H1 (cell line): ENCODE data around the gene OPCML. TPM values are rescaled to one million over a fixed set of nuclear protein-coding genes. Genes with fewer than 3 reads are reported as not detected.

Source experiments
- CTCF ChIA-PET: fragments of 300-600 bp; sonication (Branson Sonifier 250); formaldehyde crosslinking; loops from one replicate; lab custom pipeline; 2021; ENCODE audit not compliant: partially characterized antibody; lab: Charles Lee
- POLR2A ChIA-PET: fragments of 300-600 bp; sonication (Branson Sonifier 250); formaldehyde crosslinking; loops from one replicate; lab custom pipeline; 2021; ENCODE audit warnings: inconsistent platforms; ENCODE audit not compliant: partially characterized antibody; lab: Charles Lee
- DNase-seq, 2 experiments: peaks; one replicate each; pipeline versions ENCODE4 v3.0.0 to v3.0.0-alpha.2; 2010 to 2022; ENCODE audit warnings: low spot score in 2 of 2, low read depth in 1 of 2, mixed read lengths in 1 of 2
- FAIRE-seq: peaks from 2 replicates; lab custom pipeline; 2011; peaks lifted over from hg19 to GRCh38; lab: Jason Lieb, UNC
- H2AFZ ChIP-seq: 2 replicates; pipeline ENCODE4 v1.8.1; 2012; ENCODE audit warnings: low read length, inconsistent platforms
- H2AK5ac ChIP-seq: 2 replicates; pipeline ENCODE4 v1.6.1; 2013; ENCODE audit warnings: low read depth, low read length
- H2BK120ac ChIP-seq: replicated peaks from 2 replicates; pipeline ENCODE3; 2013; ENCODE audit warnings: low read depth, low read length, inconsistent platforms
- H2BK12ac ChIP-seq: 2 replicates; pipeline ENCODE4 v1.6.1; 2013; ENCODE audit warnings: low read depth, low read length
- H2BK15ac ChIP-seq: 2 replicates; pipeline ENCODE4 v1.6.1; 2013; ENCODE audit warnings: low read length
- H2BK20ac ChIP-seq: 2 replicates; pipeline ENCODE4 v1.6.1; 2013; ENCODE audit warnings: low read length
- H2BK5ac ChIP-seq: 2 replicates; pipeline ENCODE4 v1.6.1; 2013; ENCODE audit warnings: low read depth, low read length
- H3K14ac ChIP-seq: 2 replicates; pipeline ENCODE4 v1.6.1; 2013; ENCODE audit warnings: inconsistent platforms; ENCODE audit not compliant: insufficient read length
- H3K18ac ChIP-seq: 2 replicates; pipeline ENCODE4 v1.6.1; 2013; ENCODE audit warnings: low read length; ENCODE audit errors: extremely low read depth
- H3K23ac ChIP-seq: 2 replicates; pipeline ENCODE4 v1.6.1; 2013; ENCODE audit warnings: inconsistent platforms; ENCODE audit not compliant: insufficient read length
- H3K23me2 ChIP-seq: 2 replicates; pipeline ENCODE4 v1.6.1; 2013; ENCODE audit warnings: low read depth, low read length
- H3K27ac ChIP-seq: 2 replicates; pipeline ENCODE4 v1.6.1; 2011; ENCODE audit warnings: low read depth, low read length, inconsistent platforms
- H3K27me3 ChIP-seq, 4 experiments: replicated peaks in 1 of 4; 1 replicate in 1 of 4; 2 replicates in 3 of 4; pipeline versions ENCODE4 v1.6.1 to v1.8.1; 2011 to 2013; ENCODE audit warnings: low read length in 3 of 4, mild to moderate bottlenecking in 3 of 4, inconsistent platforms in 2 of 4, mixed read lengths in 2 of 4, moderate library complexity in 1 of 4; ENCODE audit not compliant: control insufficient read depth in 3 of 4, insufficient read depth in 3 of 4; ENCODE audit errors: extremely low read depth in 1 of 4
- H3K36me3 ChIP-seq, 4 experiments: 2 replicates each; pipeline versions ENCODE4 v1.6.1 to v1.8.1; 2011 to 2013; ENCODE audit warnings: mild to moderate bottlenecking in 4 of 4, low read length in 3 of 4, moderate library complexity in 2 of 4, control low read depth in 1 of 4, inconsistent platforms in 1 of 4; ENCODE audit not compliant: insufficient read depth in 4 of 4, control insufficient read depth in 2 of 4
- H3K4ac ChIP-seq: replicated peaks from 2 replicates; pipeline ENCODE3; 2013; ENCODE audit warnings: low read length, low read depth, mixed read lengths, inconsistent platforms; ENCODE audit not compliant: insufficient read length
- H3K4me1 ChIP-seq, 4 experiments: replicated peaks in 1 of 4; 1 replicate in 1 of 4; 2 replicates in 3 of 4; pipeline versions ENCODE4 v1.6.1 to v1.8.1; 2011 to 2013; ENCODE audit warnings: low read length in 3 of 4, inconsistent platforms in 2 of 4, mixed read lengths in 1 of 4; ENCODE audit not compliant: insufficient read depth in 4 of 4, control insufficient read depth in 3 of 4
- H3K4me2 ChIP-seq, 2 experiments: 2 replicates each; pipeline versions ENCODE4 v1.6.1 to v1.8.1; 2011 to 2013; ENCODE audit warnings: low read depth in 2 of 2, low read length in 2 of 2, control low read depth in 1 of 2, inconsistent platforms in 1 of 2, mild to moderate bottlenecking in 1 of 2; ENCODE audit not compliant: insufficient read depth in 1 of 2
- H3K4me3 ChIP-seq, 4 experiments: fragments of 200-600, 300-600 bp in 1 of 4; sonication (generic), shearing (Covaris generic), sonication (Bioruptor Twin) in 1 of 4; 2 replicates each; pipeline versions ENCODE4 v1.5.1 to v1.8.1; 2011 to 2016; ENCODE audit warnings: low read length in 4 of 4, low read depth in 3 of 4, control low read depth in 2 of 4, inconsistent platforms in 2 of 4, mild to moderate bottlenecking in 2 of 4, mixed read lengths in 1 of 4, moderate library complexity in 1 of 4; ENCODE audit not compliant: insufficient read depth in 2 of 4; ENCODE audit errors: extremely low read depth in 1 of 4
- H3K56ac ChIP-seq: replicated peaks from 2 replicates; pipeline ENCODE3; 2013; ENCODE audit warnings: low read depth, mild to moderate bottlenecking, mixed read lengths, low read length, inconsistent platforms; ENCODE audit not compliant: insufficient read length
- H3K79me1 ChIP-seq: 2 replicates; pipeline ENCODE4 v1.6.1; 2013; ENCODE audit warnings: low read depth, low read length, control low read depth
- H3K79me2 ChIP-seq, 2 experiments: 2 replicates each; pipeline versions ENCODE4 v1.6.1 to v1.8.1; 2012 to 2013; ENCODE audit warnings: low read length in 2 of 2, mild to moderate bottlenecking in 2 of 2, inconsistent platforms in 1 of 2; ENCODE audit not compliant: insufficient read depth in 2 of 2, control insufficient read depth in 1 of 2
- H3K9ac ChIP-seq, 4 experiments: replicated peaks in 1 of 4; 1 replicate in 1 of 4; 2 replicates in 3 of 4; pipeline versions ENCODE4 v1.6.1 to v1.8.1; 2011 to 2013; ENCODE audit warnings: low read depth in 3 of 4, low read length in 3 of 4, control low read depth in 2 of 4, mild to moderate bottlenecking in 2 of 4, moderate library complexity in 2 of 4, inconsistent platforms in 1 of 4; ENCODE audit errors: extremely low read depth in 1 of 4
- H3K9me3 ChIP-seq, 2 experiments: 2 replicates each; pipeline versions ENCODE4 v1.6.1 to v1.8.1; 2012 to 2013; ENCODE audit warnings: mild to moderate bottlenecking in 2 of 2, moderate library complexity in 2 of 2, control low read depth in 1 of 2, inconsistent platforms in 1 of 2, low read depth in 1 of 2, low read length in 1 of 2, mixed read lengths in 1 of 2; ENCODE audit not compliant: insufficient read depth in 2 of 2
- H4K20me1 ChIP-seq, 2 experiments: replicated peaks in 1 of 2; 2 replicates each; pipeline versions ENCODE3 to v1.8.1; 2011 to 2013; ENCODE audit warnings: inconsistent platforms in 2 of 2, low read length in 2 of 2, mild to moderate bottlenecking in 1 of 2; ENCODE audit not compliant: insufficient read depth in 2 of 2, control insufficient read depth in 1 of 2
- H4K5ac ChIP-seq: 2 replicates; pipeline ENCODE4 v1.6.1; 2013; ENCODE audit warnings: low read length, low read depth, mixed read lengths, inconsistent platforms; ENCODE audit not compliant: insufficient read length
- H4K8ac ChIP-seq: 2 replicates; pipeline ENCODE4 v1.8.0; 2013; ENCODE audit warnings: mild to moderate bottlenecking, moderate library complexity, low read length, inconsistent platforms; ENCODE audit not compliant: insufficient read depth; ENCODE audit errors: extremely low read depth
- H4K91ac ChIP-seq: replicated peaks from 2 replicates; pipeline ENCODE3; 2013; ENCODE audit warnings: low read length, mixed read lengths, inconsistent platforms; ENCODE audit not compliant: insufficient read length
- CBX5 ChIP-seq: fragments of 300-800, 300-1000 bp; sonication (generic); IDR thresholded peaks from 2 replicates; pipeline ENCODE4 v1.7.1; 2016; ENCODE audit warnings: antibody characterized with exemption, low read length, low read depth
- YY1 ChIP-seq: IDR thresholded peaks from 2 replicates; pipeline ENCODE4 v1.6.1; 2011; ENCODE audit warnings: low read depth, mild to moderate bottlenecking, low read length
- WGBS, 2 experiments: shearing (Covaris generic) in 1 of 2; methylation state at CpG; one replicate each; pipeline versions ENCODE4 v1.1.6 to v1.1.7; 2013 to 2015; ENCODE audit warnings: low lambda C conversion rate in 2 of 2, mixed read lengths in 2 of 2, inconsistent platforms in 1 of 2, low coverage in 1 of 2, missing lambda C conversion rate in 1 of 2; ENCODE audit not compliant: insufficient replicate concordance in 2 of 2, insufficient coverage in 1 of 2, insufficient read length in 1 of 2; ENCODE audit errors: extremely low coverage in 1 of 2, missing lambda C conversion rate in 1 of 2; 5-methylcytosine and 5-hydroxymethylcytosine counted together
- polyA plus RNA-seq, 7 experiments: library from polyadenylated mRNA; depleted of rRNA in 3 of 7; stranded (reverse) in 5 of 7; unstranded in 2 of 7; fragments of >200 nt in 5 of 7; fragments of 200-250 nt in 2 of 7; gene quantifications; 1 replicate in 5 of 7; 2 replicates in 1 of 7; 4 replicates in 1 of 7; pipeline versions ENCODE4 v1.2.1 to v1.2.3, GENCODE V29; 2011 to 2013; ENCODE audit warnings: missing spikeins in 2 of 7, mixed read lengths in 2 of 7
- total RNA-seq: library from RNA; stranded (reverse); fragmentation: NEBNext Ultra II Directional; extraction: Animal tissue kit (Norgen Biotek cat#: 25700); gene quantifications from 2 replicates; pipeline ENCODE4 v1.2.1, GENCODE V29; 2021

The OPCML gene
- total and polyA plus RNA-seq, 2 of the 8 experiments (the other 6 are each of a cell fraction or from before 2014, with no cell fraction given): 2.3 to 3.1 TPM

DNA sequence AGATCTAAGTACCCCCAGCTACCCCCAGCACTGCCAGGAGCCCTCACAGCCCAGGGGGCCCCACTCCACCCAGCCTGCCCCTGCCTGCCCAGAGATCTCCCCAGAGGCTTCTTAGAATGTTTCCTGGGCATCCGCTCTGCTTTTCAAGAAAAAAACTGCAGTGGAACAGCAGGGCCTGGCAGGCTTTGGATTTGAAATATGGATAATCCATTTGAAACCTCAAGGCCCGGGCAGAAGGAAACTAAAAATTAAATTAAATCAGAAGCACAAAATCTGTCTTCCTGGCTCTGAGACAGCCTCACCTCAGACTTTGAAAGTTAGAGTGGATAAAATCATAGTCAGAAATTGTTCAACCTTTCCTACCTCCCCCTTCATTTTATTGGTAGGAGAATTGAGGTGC, 273.6 kb downstream of the OPCML start:
- no peaks in the 10 kb centered on the region for H3K4me1 ChIP-seq
- H3K9ac ChIP-seq: no peak overlapping the region

More for the DNA sequence above, 273.6 kb downstream of the OPCML start:
- no peaks in the 10 kb centered on the region for H3K79me2 ChIP-seq
- FAIRE-seq: no peak
- ChIA-PET CTCF (interaction anchor here (1.2 to 1.4 kb wide), 3 partner anchors 15 to 563 kb away, joined by 3 to 5 read pairs (median 3); no protein-coding TSS in a partner anchor), POLR2A (no interaction called here)
- no peak overlapping the region for H3K4me2 ChIP-seq
- no peaks in the 10 kb centered on the region for H3K36me3 ChIP-seq
- H4K20me1 ChIP-seq: no peaks in the 10 kb centered on the region
- no peak overlapping the region for H2BK5ac ChIP-seq
- no peak overlapping the region for H4K91ac ChIP-seq
- no peak overlapping the region for H2BK120ac ChIP-seq
- TF ChIP-seq YY1 (no peak), CBX5 (no peak)
- H3K14ac ChIP-seq: no peak overlapping the region
- no peak overlapping the region for H2BK15ac ChIP-seq
- no peak overlapping the region for H2AFZ ChIP-seq
- no peak overlapping the region for H2AK5ac ChIP-seq
- no peak overlapping the region for H3K4ac ChIP-seq
- no peak overlapping the region for H3K27ac ChIP-seq
- no peak for DNase-seq
- H2BK20ac ChIP-seq: no peak overlapping the region
- 96% methylated on average over 2 of the region's 2 CpGs; no CpG with 5 or more reads in 1 of the 2 experiments for WGBS, 2 experiments
- H3K27me3 ChIP-seq: no peaks in the 10 kb centered on the region
- no peaks in the 10 kb centered on the region for H3K23me2 ChIP-seq
- no peak overlapping the region for H3K23ac ChIP-seq
- no peak overlapping the region for H3K4me3 ChIP-seq
- H3K9me3 ChIP-seq: no peaks in the 10 kb centered on the region
- H3K79me1 ChIP-seq: no peaks in the 10 kb centered on the region
- H3K56ac ChIP-seq: no peak overlapping the region
- H4K5ac ChIP-seq: no peak overlapping the region
- no peak overlapping the region for H4K8ac ChIP-seq
- H3K18ac ChIP-seq: no peak overlapping the region
- no peak overlapping the region for H2BK12ac ChIP-seq
